Measurements from ENCODE around the gene PCYT1B. TPM values are rescaled to one million over a fixed set of nuclear protein-coding genes. Genes with fewer than 3 reads are reported as not detected.

PCYT1B gene
- under 1 TPM; 0.49 to 0.74 TPM for total RNA-seq

DNA sequence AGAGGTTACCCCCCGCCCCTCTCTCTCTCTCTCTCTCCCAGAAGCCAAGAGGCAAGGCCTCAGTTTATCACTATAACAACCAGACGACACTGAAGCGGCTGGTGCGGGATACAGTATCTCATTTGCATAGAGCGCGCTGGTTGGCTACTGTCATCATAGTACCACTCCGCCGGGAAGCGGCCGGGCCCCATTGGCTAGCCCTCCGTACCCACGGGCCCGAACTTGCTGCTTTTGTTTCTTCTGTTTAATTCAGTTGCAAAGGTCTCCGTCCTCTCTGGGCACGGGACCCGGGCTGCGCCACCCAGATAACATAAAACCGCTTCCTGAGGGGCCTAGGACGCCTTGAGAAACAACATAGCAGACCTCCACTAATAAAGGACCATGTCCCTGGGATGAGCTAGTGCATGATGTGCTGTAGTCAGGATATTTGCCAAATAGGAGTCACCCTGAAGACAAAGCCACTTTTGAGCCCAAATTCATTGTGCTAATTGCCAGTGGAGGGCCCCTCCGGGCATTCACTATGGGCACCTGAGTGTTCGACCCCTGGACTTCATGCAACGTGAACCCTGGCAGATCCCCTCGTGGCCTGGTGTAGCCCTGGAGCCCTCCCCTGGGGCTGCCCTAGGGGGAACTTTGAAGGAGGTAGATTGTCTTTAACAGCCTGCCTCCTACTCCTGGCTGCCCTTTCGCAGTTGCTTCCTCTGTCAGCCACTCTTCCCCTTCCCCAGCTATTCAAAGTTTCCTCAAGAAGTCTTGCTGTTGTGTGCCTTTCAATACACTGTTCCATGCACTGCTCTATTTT is at the start of gene PCYT1B:
PCYT1B (minus strand) TSS at position 91 of the 802 bp plus-strand sequence. CDS start 242 bp downstream, outside the sequence.
- Mint-ChIP-seq H3K36me3 (no peaks in the 10 kb centered on the region), H3K4me1 (peaks cover 13% of the 10 kb centered on the region), H3K27me3 (peaks cover 21% of the 10 kb centered on the region), H3K4me3 (peak within 1 kb of the TSS; percentile 76), H3K27ac (no peak within 1 kb of the TSS), H3K9me3 (no peaks in the 10 kb centered on the region)
- peak; percentile 69 for DNase-seq

DNA sequence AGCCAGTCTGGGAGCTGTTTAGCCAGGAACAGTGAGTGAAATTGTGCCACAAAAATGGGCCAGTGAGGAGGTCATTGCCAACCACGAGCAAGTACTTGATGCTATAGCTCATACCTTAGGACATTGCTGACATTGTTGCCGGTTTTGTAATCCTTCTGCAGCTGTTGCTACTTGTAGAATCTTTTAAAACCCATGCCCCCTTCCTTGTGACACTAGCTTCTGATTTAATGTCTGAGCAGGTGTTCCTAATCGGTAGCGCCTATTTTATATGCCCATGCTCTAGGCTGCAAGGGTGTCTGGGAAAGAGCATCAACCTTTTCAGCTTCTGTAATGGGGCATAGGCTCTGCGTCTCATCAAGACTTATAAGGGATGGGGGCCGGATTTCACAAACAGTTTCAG is 49.1 kb upstream of the PCYT1B start:
- H3K4me3 Mint-ChIP-seq = no peak overlapping the region
- peaks cover 16% of the 10 kb centered on the region for H3K4me1 Mint-ChIP-seq
- no peaks in the 10 kb centered on the region for H3K27me3 Mint-ChIP-seq
- H3K27ac Mint-ChIP-seq = no peak overlapping the region
- H3K36me3 Mint-ChIP-seq = peaks cover 26% of the 10 kb centered on the region
- H3K9me3 Mint-ChIP-seq = no peaks in the 10 kb centered on the region
- no peak for DNase-seq

DNA sequence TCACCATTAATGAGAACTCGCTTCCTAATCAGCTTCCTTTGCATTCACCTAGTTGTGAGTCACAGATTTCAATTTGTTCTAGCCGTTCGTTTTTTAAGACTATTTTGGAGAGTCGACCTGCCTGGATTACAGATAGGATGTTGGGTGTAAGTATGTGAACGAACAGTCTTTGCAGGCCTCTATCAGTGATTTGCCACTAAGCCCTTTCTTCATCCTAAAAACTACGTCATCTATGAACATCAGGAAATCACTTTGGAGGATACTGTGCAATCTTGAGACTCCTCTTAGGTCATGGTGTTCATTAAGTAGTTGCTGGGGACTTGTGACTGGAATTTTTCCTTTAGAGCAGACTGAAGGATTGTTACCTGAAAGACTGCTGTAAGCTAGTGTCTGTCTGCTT is 47.7 kb upstream of the PCYT1B start:
- peak overlapping the region; percentile 91 for H3K27ac Mint-ChIP-seq

DNA sequence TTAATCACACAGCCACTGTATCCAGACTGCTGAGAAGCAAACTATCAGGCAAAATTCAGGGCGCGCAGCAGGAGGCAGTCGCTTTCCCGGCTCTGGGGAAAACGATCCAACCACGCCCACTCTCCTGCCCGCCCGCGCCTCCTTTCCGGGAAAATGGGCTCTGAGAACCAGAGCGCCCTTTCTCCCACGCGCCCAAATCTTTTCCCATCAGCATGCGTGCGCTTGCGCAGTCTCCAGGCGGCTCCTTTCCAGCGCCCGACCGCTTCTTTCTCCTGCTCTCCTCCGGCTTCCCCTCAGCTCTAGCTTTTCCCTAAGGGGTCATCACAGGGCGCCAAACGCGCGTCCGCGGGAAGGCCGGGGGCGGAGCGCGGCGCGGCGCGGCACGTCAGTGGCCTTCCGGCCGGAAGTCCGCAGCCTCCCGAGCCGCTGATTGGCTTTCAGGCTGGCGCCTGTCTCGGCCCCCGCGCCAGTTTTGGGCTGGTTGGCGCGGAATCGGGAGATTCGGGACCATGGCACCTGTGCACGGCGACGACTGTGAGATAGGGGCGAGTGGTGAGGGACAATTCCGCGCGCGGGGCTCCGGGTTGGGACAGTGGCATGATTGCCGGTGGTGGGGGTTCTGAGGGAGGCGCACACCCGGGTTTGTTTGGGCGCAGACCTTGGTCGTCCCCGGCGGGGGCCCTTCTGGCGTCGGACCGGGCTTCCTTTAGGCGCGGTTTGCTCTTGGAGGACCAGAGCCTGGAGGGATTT is 46.5 kb upstream of the PCYT1B start, which contains the start of gene POLA1:
POLA1 (plus strand) TSS at position 466 of the 750 bp plus-strand sequence; CDS start at position 510, 44 bp downstream.
- Mint-ChIP-seq H3K4me3 (peak within 1 kb of the TSS; percentile 86), H3K4me1 (peaks cover 16% of the 10 kb centered on the region), H3K27me3 (no peaks in the 10 kb centered on the region), H3K9me3 (no peaks in the 10 kb centered on the region), H3K27ac (peak within 1 kb of the TSS; percentile 91), H3K36me3 (peaks cover 20% of the 10 kb centered on the region)
- DNase-seq = peak; percentile 87

More for the DNA sequence above, 47.7 kb upstream of the PCYT1B start:
- H3K36me3 Mint-ChIP-seq = peaks cover 25% of the 10 kb centered on the region
- DNase-seq = no peak
- peaks cover 16% of the 10 kb centered on the region for H3K4me1 Mint-ChIP-seq
- H3K27me3 Mint-ChIP-seq = no peaks in the 10 kb centered on the region
- no peaks in the 10 kb centered on the region for H3K9me3 Mint-ChIP-seq
- peak overlapping the region; percentile 86 for H3K4me3 Mint-ChIP-seq

DNA sequence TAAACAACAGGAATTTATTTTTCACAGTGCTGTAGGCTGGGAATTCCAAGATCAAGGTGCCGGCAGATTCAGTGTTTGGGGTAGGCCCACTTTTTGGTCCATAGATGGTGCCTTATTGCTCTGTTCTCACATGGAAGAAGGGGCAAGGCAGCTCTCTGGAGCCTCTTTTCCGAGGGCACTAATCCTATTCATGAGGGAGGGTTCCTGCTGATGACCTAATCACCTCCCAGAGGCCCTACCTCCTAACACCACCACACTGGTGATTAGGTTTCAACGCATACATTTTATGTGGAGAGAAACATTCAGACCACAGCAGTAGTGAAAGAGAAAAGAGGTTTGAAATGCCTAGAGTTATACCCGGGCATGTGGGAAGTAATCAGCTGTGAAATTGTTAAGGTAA is 45.2 kb upstream of the PCYT1B start:
- Mint-ChIP-seq H3K9me3 (no peaks in the 10 kb centered on the region), H3K27ac (no peak overlapping the region), H3K4me1 (peaks cover 16% of the 10 kb centered on the region), H3K27me3 (no peaks in the 10 kb centered on the region), H3K4me3 (no peak overlapping the region), H3K36me3 (peaks cover 18% of the 10 kb centered on the region)
- no peak for DNase-seq

DNA sequence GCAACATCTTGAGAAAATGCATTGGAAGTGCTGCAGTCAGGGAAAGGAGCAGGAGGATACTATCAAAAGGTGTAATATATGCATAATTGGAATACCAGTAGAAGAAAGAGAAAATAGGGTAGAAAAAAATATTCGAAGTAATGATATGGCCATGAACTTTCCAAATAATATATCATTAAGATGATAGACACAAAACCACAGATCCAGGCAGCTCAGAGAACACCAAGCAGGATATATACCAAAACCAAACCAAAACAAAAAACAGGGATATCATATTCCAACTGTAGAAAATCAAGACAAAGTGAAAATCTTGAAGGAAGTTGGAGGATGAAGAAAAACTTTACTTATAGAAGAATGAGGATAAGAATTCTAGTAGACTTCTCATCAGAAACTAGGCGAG is 36.9 kb upstream of the PCYT1B start:
- no peak overlapping the region for H3K27ac Mint-ChIP-seq
- H3K9me3 Mint-ChIP-seq = peaks cover 10% of the 10 kb centered on the region
- H3K4me1 Mint-ChIP-seq = peaks cover 16% of the 10 kb centered on the region
- peaks cover 8% of the 10 kb centered on the region for H3K36me3 Mint-ChIP-seq
- H3K27me3 Mint-ChIP-seq = no peaks in the 10 kb centered on the region
- H3K4me3 Mint-ChIP-seq = no peak overlapping the region
- DNase-seq = no peak

DNA sequence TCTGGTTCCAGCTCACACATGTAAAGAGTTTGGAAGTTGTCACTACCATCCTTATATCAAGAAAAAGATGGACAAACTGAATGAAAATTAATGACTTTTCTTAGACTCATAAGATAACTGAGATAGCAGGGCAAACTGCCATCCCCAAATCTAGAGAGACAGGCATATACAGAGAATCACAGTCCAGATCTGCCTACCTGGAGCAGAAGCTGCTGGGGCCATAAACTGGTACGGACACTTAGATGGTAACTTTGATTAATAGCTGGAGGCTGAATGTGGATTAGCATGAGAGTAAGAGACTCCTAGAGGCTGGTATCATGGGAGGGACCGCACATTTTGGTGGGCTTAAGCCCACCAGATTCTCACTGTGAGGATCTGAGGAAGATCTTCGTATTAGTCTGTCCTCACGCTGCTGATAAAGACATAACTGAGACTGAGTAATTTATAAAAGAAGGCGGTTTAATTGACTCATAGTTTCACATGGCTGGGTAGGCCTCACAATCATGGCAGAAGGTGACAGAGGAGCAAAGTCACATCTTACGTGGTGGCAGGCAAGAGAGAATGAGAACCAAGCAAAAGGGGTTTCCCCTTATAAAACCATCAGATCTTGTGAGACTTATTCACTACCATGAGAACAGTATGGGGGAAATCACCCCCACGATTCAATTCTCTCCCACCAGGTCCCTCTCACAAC is 35.7 kb upstream of the PCYT1B start:
- H3K4me3 Mint-ChIP-seq = peak overlapping the region; percentile 14
- peaks cover 16% of the 10 kb centered on the region for H3K4me1 Mint-ChIP-seq
- peaks cover 8% of the 10 kb centered on the region for H3K36me3 Mint-ChIP-seq
- no peaks in the 10 kb centered on the region for H3K27me3 Mint-ChIP-seq
- peak; percentile 35 for DNase-seq
- peaks cover 10% of the 10 kb centered on the region for H3K9me3 Mint-ChIP-seq
- H3K27ac Mint-ChIP-seq = peak overlapping the region; percentile 87

DNA sequence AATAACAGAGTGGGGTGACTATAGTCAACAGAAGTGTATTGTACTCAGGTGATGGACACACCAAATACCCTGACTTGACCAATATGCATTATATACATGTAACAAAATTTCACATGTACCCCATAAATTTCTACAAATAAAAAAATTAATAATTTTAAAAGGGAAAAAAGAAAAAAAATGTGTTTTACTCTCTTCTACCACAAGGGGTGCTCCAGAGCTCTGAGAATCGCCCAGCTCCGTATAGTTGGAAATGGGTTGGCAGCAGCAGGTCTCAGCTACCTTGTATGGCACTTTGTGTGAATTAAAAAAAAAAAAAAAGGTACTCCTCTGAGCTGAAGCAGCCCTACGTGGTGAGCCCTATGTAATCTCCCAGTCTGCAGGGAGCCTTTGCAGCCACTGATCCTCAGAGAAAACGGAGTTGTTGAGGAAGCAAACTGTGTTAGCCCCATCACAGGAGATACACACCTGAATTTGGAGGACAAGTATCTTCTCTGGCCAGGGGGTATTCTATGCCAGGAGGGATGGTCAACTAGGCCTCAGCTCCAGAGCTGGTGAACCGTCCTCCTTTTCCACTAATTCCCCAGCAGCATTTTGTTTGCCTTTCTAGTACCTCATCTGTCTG is 29.4 kb upstream of the PCYT1B start:
- Mint-ChIP-seq H3K4me3 (no peak overlapping the region), H3K27me3 (no peaks in the 10 kb centered on the region), H3K4me1 (no peaks in the 10 kb centered on the region), H3K9me3 (no peaks in the 10 kb centered on the region), H3K27ac (no peak overlapping the region), H3K36me3 (no peaks in the 10 kb centered on the region)
- no peak for DNase-seq

DNA sequence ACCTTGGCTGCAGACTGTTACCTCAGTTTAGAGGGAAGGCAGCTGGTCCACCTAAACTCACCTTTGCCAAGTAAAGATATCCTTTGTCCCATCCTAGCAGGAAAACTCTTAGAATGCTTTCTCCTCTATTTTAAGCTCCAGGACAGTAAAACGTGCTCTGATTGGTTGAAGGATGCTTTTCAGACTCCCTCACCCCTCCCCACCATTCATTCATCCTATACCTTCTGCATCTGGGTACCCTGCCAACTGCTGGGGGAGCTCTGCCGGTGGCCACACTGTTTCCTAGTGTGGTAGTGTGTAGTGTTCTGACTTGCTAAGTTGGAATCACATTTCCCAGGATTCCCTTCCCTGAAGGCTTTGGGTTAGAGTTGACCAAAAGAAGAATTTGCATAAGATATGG is 26.3 kb upstream of the PCYT1B start:
- H3K9me3 Mint-ChIP-seq = no peaks in the 10 kb centered on the region
- no peak for DNase-seq
- H3K27me3 Mint-ChIP-seq = no peaks in the 10 kb centered on the region
- H3K36me3 Mint-ChIP-seq = no peaks in the 10 kb centered on the region
- H3K4me1 Mint-ChIP-seq = no peaks in the 10 kb centered on the region
- no peak overlapping the region for H3K27ac Mint-ChIP-seq
- H3K4me3 Mint-ChIP-seq = no peak overlapping the region

DNA sequence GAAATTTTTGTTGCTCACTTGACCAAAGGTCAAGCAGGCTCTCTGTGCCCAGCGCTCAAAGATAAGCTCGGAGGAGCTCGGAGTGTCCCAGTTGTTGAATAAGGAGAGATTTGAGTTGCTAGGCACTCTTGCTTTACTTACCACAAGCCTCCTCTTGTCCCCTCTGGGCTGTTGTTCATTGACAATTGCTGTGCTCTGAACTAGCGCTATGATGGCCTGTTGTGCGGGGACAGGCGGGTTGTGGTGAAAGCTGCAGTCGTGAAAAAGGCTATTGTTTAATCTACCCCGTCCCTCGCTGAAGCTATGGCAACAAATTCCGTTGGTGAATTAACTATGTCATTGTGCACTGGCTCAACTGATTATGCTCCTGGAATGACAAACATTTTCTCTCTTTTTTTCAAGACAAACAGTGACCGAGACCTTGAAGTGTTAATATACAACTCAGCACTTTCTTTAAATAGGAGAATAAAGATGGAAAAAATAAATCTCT is 25.6 kb upstream of the PCYT1B start:
- Mint-ChIP-seq H3K36me3 (no peaks in the 10 kb centered on the region), H3K27me3 (peaks cover 4% of the 10 kb centered on the region), H3K9me3 (no peaks in the 10 kb centered on the region), H3K4me3 (no peak overlapping the region), H3K4me1 (no peaks in the 10 kb centered on the region), H3K27ac (no peak overlapping the region)
- DNase-seq = no peak

DNA sequence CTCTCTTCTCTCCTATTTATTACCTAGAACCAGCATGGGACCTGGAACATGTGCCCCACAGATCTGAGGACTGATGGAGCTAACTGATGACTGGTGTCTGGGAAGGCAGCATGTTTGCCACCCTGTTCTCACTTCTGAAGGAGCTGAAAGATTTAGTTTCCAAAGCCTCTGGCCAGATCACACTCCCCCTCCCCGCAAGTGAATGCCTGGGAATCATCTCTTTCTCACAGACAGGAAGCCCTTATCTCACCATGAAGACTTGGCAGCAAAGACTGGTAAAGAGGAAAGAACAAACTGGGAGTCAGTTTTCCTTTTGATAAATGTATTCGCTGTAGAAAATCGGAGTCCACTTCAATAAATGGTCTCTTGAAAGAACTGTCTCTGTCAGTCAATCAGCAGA is 21.0 kb upstream of the PCYT1B start:
- H3K4me1 Mint-ChIP-seq = no peaks in the 10 kb centered on the region
- DNase-seq = no peak
- no peaks in the 10 kb centered on the region for H3K36me3 Mint-ChIP-seq
- no peak overlapping the region for H3K4me3 Mint-ChIP-seq
- no peaks in the 10 kb centered on the region for H3K9me3 Mint-ChIP-seq
- H3K27me3 Mint-ChIP-seq = peaks cover 4% of the 10 kb centered on the region
- H3K27ac Mint-ChIP-seq = no peak overlapping the region

DNA sequence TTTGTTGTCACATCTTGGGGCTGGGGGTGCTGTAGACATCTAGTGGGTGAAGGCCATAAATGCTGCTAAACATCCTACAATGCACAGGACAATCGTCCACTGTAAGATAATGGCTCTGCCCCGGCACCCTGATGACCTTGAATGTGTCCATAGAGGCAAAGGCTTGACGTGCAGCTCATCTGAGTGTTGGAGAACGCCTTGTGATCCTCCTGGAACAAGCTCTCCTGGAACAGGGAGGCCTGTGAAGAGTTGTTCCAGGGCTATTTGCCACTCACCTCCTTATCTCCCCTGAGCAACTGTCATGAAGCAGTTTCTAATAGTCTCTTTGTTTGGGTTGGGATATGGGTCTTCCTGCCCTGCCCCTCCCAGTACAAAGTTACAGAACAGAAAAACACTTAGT is 15.2 kb upstream of the PCYT1B start:
- H3K4me3 Mint-ChIP-seq = no peak overlapping the region

DNA sequence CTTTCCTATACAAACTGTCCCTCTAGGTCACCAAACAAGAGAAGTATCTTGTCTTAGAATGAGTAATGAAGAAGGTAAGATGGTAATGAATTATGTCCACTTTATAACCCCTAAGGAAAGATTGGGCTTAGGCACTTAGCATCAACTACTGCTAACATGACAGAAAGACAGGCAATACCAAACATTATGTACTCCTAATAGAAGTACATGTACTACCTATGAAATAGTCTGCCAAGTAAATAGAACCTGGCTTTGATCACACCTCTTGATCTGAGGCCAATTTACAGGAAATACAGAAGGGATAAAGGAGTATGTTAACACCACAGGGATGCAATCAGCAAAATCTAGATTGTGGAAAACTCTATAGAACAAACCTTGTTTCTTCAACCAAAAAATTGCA is 14.1 kb upstream of the PCYT1B start:
- Mint-ChIP-seq H3K4me3 (no peak overlapping the region), H3K4me1 (no peaks in the 10 kb centered on the region), H3K36me3 (no peaks in the 10 kb centered on the region), H3K27me3 (no peaks in the 10 kb centered on the region), H3K27ac (no peak overlapping the region), H3K9me3 (no peaks in the 10 kb centered on the region)
- no peak for DNase-seq

More for the DNA sequence above, 15.2 kb upstream of the PCYT1B start:
- no peaks in the 10 kb centered on the region for H3K4me1 Mint-ChIP-seq
- no peaks in the 10 kb centered on the region for H3K27me3 Mint-ChIP-seq
- no peak overlapping the region for H3K27ac Mint-ChIP-seq
- DNase-seq = no peak
- H3K9me3 Mint-ChIP-seq = no peaks in the 10 kb centered on the region
- H3K36me3 Mint-ChIP-seq = no peaks in the 10 kb centered on the region

DNA sequence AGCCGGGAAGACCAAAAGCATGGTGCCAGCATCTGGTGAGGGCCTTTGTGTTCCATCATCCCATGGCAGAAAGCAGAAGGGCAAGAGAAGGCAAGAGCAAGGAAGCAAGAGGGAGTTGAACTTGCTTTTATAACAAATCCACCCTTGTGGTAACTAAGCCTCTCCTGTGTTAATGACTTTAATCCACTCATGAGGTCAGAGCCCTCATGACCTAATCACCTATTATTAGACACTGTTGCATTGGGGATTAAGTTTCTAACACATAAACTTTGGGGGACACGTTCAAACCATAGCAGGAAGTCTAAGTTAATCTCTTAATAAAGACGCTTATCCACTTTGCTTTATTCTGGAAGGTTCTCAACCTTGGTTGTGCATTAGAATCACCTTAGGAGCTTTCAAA is 12.5 kb upstream of the PCYT1B start:
- H3K4me3 Mint-ChIP-seq = no peak overlapping the region
- H3K4me1 Mint-ChIP-seq = no peaks in the 10 kb centered on the region
- no peaks in the 10 kb centered on the region for H3K36me3 Mint-ChIP-seq
- DNase-seq = no peak
- H3K27me3 Mint-ChIP-seq = no peaks in the 10 kb centered on the region
- no peak overlapping the region for H3K27ac Mint-ChIP-seq
- no peaks in the 10 kb centered on the region for H3K9me3 Mint-ChIP-seq
